GM12873 (cell line): ENCODE measurements around the gene IKZF5.

Experiments used
- CTCF ChIP-seq: IDR thresholded peaks from 2 replicates; pipeline ENCODE4 v1.5.1; 2012; ENCODE audit warnings: low read depth, mild to moderate bottlenecking, moderate library complexity, low read length, control low read depth; ENCODE audit not compliant: insufficient read depth; ENCODE audit errors: missing control alignments

IKZF5 gene

GRCh38 chr10:122980209-122981065, 28.2 kb downstream of the IKZF5 start, which contains the start of gene PSTK:
Gene PSTK, plus strand, starts transcription at chr10:122980401. Its CDS starts 79 bp downstream, at chr10:122980480.
- peak; percentile 98 for TF ChIP-seq CTCF

- TF ChIP-seq CTCF: no peak
These were observed 34.0 kb downstream of the IKZF5 start for GRCh38 chr10:122974543-122975064.

GRCh38 chr10:122974023-122974422, 34.6 kb downstream of the IKZF5 start:
- TF ChIP-seq CTCF: no peak

- no peak for TF ChIP-seq CTCF
These were observed 39.9 kb downstream of the IKZF5 start for GRCh38 chr10:122968698-122969097.

- no peak for TF ChIP-seq CTCF
These were observed 41.7 kb downstream of the IKZF5 start for GRCh38 chr10:122966879-122967278.

GRCh38 chr10:122962405-122962804, 46.2 kb downstream of the IKZF5 start:
- no peak for TF ChIP-seq CTCF

- TF ChIP-seq CTCF: no peak
These were observed 51.1 kb downstream of the IKZF5 start for GRCh38 chr10:122957474-122957873.
